IPS DF 6.9 (cell line): ENCODE results near the gene TLE3.

Source experiments
- DNase-seq: peaks from one replicate; pipeline ENCODE4 v3.0.0-alpha.2; 2013; ENCODE audit warnings: low read depth, low spot score
- H3K27ac ChIP-seq: one replicate; pipeline ENCODE4 v1.5.1; 2013; ENCODE audit warnings: low read length, control low read depth
- H3K27me3 ChIP-seq: 2 replicates; pipeline ENCODE4 v1.6.1; 2013; ENCODE audit warnings: mild to moderate bottlenecking, low read length; ENCODE audit not compliant: control insufficient read depth, insufficient read depth
- H3K36me3 ChIP-seq: 2 replicates; pipeline ENCODE4 v1.6.1; 2013; ENCODE audit warnings: low read length; ENCODE audit not compliant: control insufficient read depth, insufficient read depth
- H3K4me1 ChIP-seq: 2 replicates; pipeline ENCODE4 v1.6.1; 2013; ENCODE audit warnings: low read length; ENCODE audit not compliant: control insufficient read depth, insufficient read depth
- H3K4me3 ChIP-seq: 2 replicates; pipeline ENCODE4 v1.5.1; 2013; ENCODE audit warnings: mild to moderate bottlenecking, low read length
- H3K9me3 ChIP-seq: 2 replicates; pipeline ENCODE4 v1.6.1; 2013; ENCODE audit warnings: low read length, inconsistent platforms; ENCODE audit not compliant: control insufficient read depth, insufficient read depth
- WGBS: extraction: QIAGEN DNeasy Blood & Tissue Kit; methylation state at CpG from one replicate; pipeline ENCODE4 v1.1.7; 2013; ENCODE audit warnings: mixed read lengths, missing lambda C conversion rate; ENCODE audit not compliant: insufficient read length, insufficient coverage; 5-methylcytosine and 5-hydroxymethylcytosine counted together

The TLE3 gene

GRCh38 chr15:70063261-70063925 lies 34.3 kb downstream of the TLE3 start:
- H3K4me1 ChIP-seq: no peaks in the 10 kb centered on the region
- H3K9me3 ChIP-seq: no peaks in the 10 kb centered on the region
- DNase-seq: no peak
- H3K27me3 ChIP-seq: no peaks in the 10 kb centered on the region
- peaks cover 36% of the 10 kb centered on the region for H3K36me3 ChIP-seq
- no CpG with 5 or more reads among the region's 17 CpGs for WGBS
- no peak overlapping the region for H3K27ac ChIP-seq
- no peak overlapping the region for H3K4me3 ChIP-seq

GRCh38 chr15:70062321-70062956 lies 35.3 kb downstream of the TLE3 start:
- no peak overlapping the region for H3K27ac ChIP-seq
- H3K4me3 ChIP-seq: no peak overlapping the region
- no peak for DNase-seq
- no peaks in the 10 kb centered on the region for H3K27me3 ChIP-seq
- peaks cover 42% of the 10 kb centered on the region for H3K36me3 ChIP-seq
- H3K9me3 ChIP-seq: no peaks in the 10 kb centered on the region
- H3K4me1 ChIP-seq: no peaks in the 10 kb centered on the region
- WGBS: no CpG with 5 or more reads among the region's 29 CpGs

- no peaks in the 10 kb centered on the region for H3K9me3 ChIP-seq
- H3K4me3 ChIP-seq: no peak overlapping the region
- no peak overlapping the region for H3K27ac ChIP-seq
- no peaks in the 10 kb centered on the region for H3K4me1 ChIP-seq
- H3K27me3 ChIP-seq: no peaks in the 10 kb centered on the region
- no peak for DNase-seq
- no CpG with 5 or more reads among the region's 15 CpGs for WGBS
- peaks cover 44% of the 10 kb centered on the region for H3K36me3 ChIP-seq
Observed at GRCh38 chr15:70061696-70062270, 35.9 kb downstream of the TLE3 start.

- H3K9me3 ChIP-seq: no peaks in the 10 kb centered on the region
- no peaks in the 10 kb centered on the region for H3K27me3 ChIP-seq
- H3K4me1 ChIP-seq: no peaks in the 10 kb centered on the region
- no peak overlapping the region for H3K27ac ChIP-seq
- WGBS: no CpG with 5 or more reads among the region's 8 CpGs
- no peak overlapping the region for H3K4me3 ChIP-seq
- DNase-seq: no peak
- H3K36me3 ChIP-seq: peaks cover 44% of the 10 kb centered on the region
Observed at GRCh38 chr15:70060993-70061305, 36.8 kb downstream of the TLE3 start.

GRCh38 chr15:70060214-70060992 lies 37.3 kb downstream of the TLE3 start:
- Histone ChIP-seq H3K27me3 (no peaks in the 10 kb centered on the region), H3K4me1 (no peaks in the 10 kb centered on the region), H3K9me3 (no peaks in the 10 kb centered on the region), H3K4me3 (no peak overlapping the region), H3K36me3 (peaks cover 41% of the 10 kb centered on the region), H3K27ac (no peak overlapping the region)
- DNase-seq: no peak
- no CpG with 5 or more reads among the region's 26 CpGs for WGBS

- DNase-seq: no peak
- H3K27ac ChIP-seq: no peak overlapping the region
- no peaks in the 10 kb centered on the region for H3K4me1 ChIP-seq
- H3K4me3 ChIP-seq: no peak overlapping the region
- H3K27me3 ChIP-seq: no peaks in the 10 kb centered on the region
- WGBS: no CpG with 5 or more reads among the region's 8 CpGs
- peaks cover 46% of the 10 kb centered on the region for H3K36me3 ChIP-seq
- H3K9me3 ChIP-seq: no peaks in the 10 kb centered on the region
Observed at GRCh38 chr15:70059476-70060213, 38.1 kb downstream of the TLE3 start.

GRCh38 chr15:70058642-70059360 lies 38.9 kb downstream of the TLE3 start:
- Histone ChIP-seq H3K36me3 (peaks cover 55% of the 10 kb centered on the region), H3K4me1 (no peaks in the 10 kb centered on the region), H3K27ac (no peak overlapping the region), H3K27me3 (no peaks in the 10 kb centered on the region), H3K4me3 (no peak overlapping the region), H3K9me3 (no peaks in the 10 kb centered on the region)
- no peak for DNase-seq
- WGBS: no CpG with 5 or more reads among the region's 11 CpGs

GRCh38 chr15:70057931-70058641 lies 39.6 kb downstream of the TLE3 start:
- H3K4me3 ChIP-seq: no peak overlapping the region
- peaks cover 55% of the 10 kb centered on the region for H3K36me3 ChIP-seq
- H3K9me3 ChIP-seq: no peaks in the 10 kb centered on the region
- DNase-seq: no peak
- no CpG with 5 or more reads among the region's 21 CpGs for WGBS
- H3K4me1 ChIP-seq: no peaks in the 10 kb centered on the region
- H3K27ac ChIP-seq: no peak overlapping the region
- H3K27me3 ChIP-seq: no peaks in the 10 kb centered on the region

- Histone ChIP-seq H3K36me3 (peaks cover 63% of the 10 kb centered on the region), H3K4me3 (no peak overlapping the region), H3K27ac (no peak overlapping the region), H3K4me1 (no peaks in the 10 kb centered on the region), H3K9me3 (no peaks in the 10 kb centered on the region), H3K27me3 (no peaks in the 10 kb centered on the region)
- no CpG with 5 or more reads among the region's 9 CpGs for WGBS
- no peak for DNase-seq
Observed at GRCh38 chr15:70056091-70056680, 41.5 kb downstream of the TLE3 start.
